HepG2 (cell line): ENCODE results near the gene SERPINA9. TPM values are rescaled to one million over a fixed set of nuclear protein-coding genes. Genes with fewer than 3 reads are reported as not detected.

ENCODE experiments used
- DMAP1 ChIP-seq: IDR thresholded peaks from 2 replicates; pipeline ENCODE4 v1.6.1; 2016
- ELF3 ChIP-seq: IDR thresholded peaks from 2 replicates; pipeline ENCODE4 v1.6.1; 2016; ENCODE audit warnings: missing genetic modification reagents, missing compliant biosample characterization
- GATA4 ChIP-seq: sonication (generic); IDR thresholded peaks from 2 replicates; pipeline ENCODE4 v1.6.1; 2016; ENCODE audit warnings: antibody characterized with exemption, low read depth, borderline replicate concordance
- MXI1 ChIP-seq: IDR thresholded peaks from 3 replicates; pipeline ENCODE4 v1.6.1; 2012; ENCODE audit warnings: low read depth, low read length, inconsistent platforms, borderline replicate concordance
- NR2F2 ChIP-seq: IDR thresholded peaks from 2 replicates; pipeline ENCODE4 v1.6.1; 2012; ENCODE audit warnings: low read depth, inconsistent platforms, borderline replicate concordance
- SP140L ChIP-seq: sonication (generic); formaldehyde crosslinking; IDR thresholded peaks from 2 replicates; pipeline ENCODE4 v1.4.0; 2020; ENCODE audit warnings: missing genetic modification reagents, borderline replicate concordance
- ZBTB40 ChIP-seq, 2 experiments: fragments of 450-650 bp in 1 of 2; sonication (generic) in 1 of 2; formaldehyde crosslinking in 1 of 2; IDR thresholded peaks; 2 replicates each; pipeline versions ENCODE4 v1.6.1 to v1.8.0; 2016 to 2022; ENCODE audit warnings: antibody characterized with exemption in 1 of 2, mild to moderate bottlenecking in 1 of 2, missing genetic modification reagents in 1 of 2
- polyA plus RNA-seq, 8 experiments: library from polyadenylated mRNA; depleted of rRNA in 3 of 8; stranded (reverse) in 7 of 8; unstranded in 1 of 8; fragments of >200 nt; fragmentation: Illumina TruSeq in 4 of 8; extraction: Trizol in 4 of 8; gene quantifications; 2 replicates each; pipeline versions ENCODE4 v1.2.1 to v1.2.3, GENCODE V29; 2011 to 2016; ENCODE audit warnings: low read depth in 4 of 8, missing spikeins in 1 of 8, mixed read lengths in 1 of 8; ENCODE audit not compliant: insufficient read depth in 1 of 8
- total RNA-seq, 5 experiments: library from RNA; depleted of rRNA; stranded (reverse); fragments of >200 nt; fragmentation: Illumina TruSeq; extraction: Trizol; gene quantifications; 2 replicates each; pipeline ENCODE4 v1.2.3, GENCODE V29; 2016; ENCODE audit warnings: low read depth in 1 of 5
- TF ChIP-seq, protein P1 (sequence below): sonication (generic); formaldehyde crosslinking; IDR thresholded peaks from 2 replicates; pipeline ENCODE4 v1.4.0; 2020; ENCODE audit warnings: missing genetic modification reagents, borderline replicate concordance

Gene SERPINA9
- total and polyA plus RNA-seq, 2 of the 13 experiments (the other 11 are each of a cell fraction or from before 2014, with no cell fraction given): 0.21 TPM; not detected in 1

- TF ChIP-seq SP140L (CRISPR knock-in tag): no peak
- TF ChIP-seq ELF3 (CRISPR knock-in tag): peak; percentile 53; the same call in 1 of the 2 replicates
- TF ChIP-seq GATA4: 0 out of 2 replicates have a peak, but pooled peaks have one; percentile 45
- TF ChIP-seq ZBTB40 (IDR thresholded peaks at IDR 0.05): no peak
- TF ChIP-seq ZBTB40 (CRISPR knock-in tag; IDR thresholded peaks at IDR 0.05): no peak
- TF ChIP-seq NR2F2: peak; percentile 98
- TF ChIP-seq MXI1: no peak
- TF ChIP-seq DMAP1 (CRISPR knock-in tag): no peak
- TF ChIP-seq, protein P1, sequence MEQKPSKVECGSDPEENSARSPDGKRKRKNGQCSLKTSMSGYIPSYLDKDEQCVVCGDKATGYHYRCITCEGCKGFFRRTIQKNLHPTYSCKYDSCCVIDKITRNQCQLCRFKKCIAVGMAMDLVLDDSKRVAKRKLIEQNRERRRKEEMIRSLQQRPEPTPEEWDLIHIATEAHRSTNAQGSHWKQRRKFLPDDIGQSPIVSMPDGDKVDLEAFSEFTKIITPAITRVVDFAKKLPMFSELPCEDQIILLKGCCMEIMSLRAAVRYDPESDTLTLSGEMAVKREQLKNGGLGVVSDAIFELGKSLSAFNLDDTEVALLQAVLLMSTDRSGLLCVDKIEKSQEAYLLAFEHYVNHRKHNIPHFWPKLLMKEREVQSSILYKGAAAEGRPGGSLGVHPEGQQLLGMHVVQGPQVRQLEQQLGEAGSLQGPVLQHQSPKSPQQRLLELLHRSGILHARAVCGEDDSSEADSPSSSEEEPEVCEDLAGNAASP: peak; percentile 69; the same call in 1 of the 2 replicates
Measured at GRCh38 chr14:94455928-94456327, 20.1 kb downstream of the SERPINA9 start (continued).
